Measurements from ENCODE around the gene SRSF3.
"Not testable (repeated sequence)": the region's sequence is repeated elsewhere in the genome, so short reads cannot be mapped to it uniquely, and the experiment has no call there.

The SRSF3 gene

DNA sequence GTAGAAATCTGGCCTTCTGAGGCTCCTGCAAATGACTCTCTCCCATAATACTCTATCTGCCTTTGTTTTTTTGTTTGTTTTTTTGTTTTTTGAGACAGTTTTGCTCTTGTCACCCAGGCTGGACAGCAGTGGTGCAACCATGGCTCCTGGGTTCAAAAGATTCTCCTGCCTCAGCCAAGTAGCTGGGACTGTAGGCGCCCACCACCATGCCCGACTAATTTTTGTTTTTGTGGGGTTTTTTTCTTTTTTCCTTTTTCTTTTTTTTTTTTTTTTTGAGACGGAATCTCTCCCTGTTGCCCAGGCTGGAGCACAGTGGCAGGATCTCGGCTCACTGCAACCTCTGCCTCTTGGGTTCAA, 30.3 kb upstream of the SRSF3 start:
- no peak for DNase-seq (ENCODE audit: low spot score)
- H3K4me3 ChIP-seq, result no peak overlapping the region
- TF ChIP-seq CTCF (IDR thresholded peaks at IDR 0.05), result no peak
- no peak overlapping the region for H3K27ac ChIP-seq

DNA sequence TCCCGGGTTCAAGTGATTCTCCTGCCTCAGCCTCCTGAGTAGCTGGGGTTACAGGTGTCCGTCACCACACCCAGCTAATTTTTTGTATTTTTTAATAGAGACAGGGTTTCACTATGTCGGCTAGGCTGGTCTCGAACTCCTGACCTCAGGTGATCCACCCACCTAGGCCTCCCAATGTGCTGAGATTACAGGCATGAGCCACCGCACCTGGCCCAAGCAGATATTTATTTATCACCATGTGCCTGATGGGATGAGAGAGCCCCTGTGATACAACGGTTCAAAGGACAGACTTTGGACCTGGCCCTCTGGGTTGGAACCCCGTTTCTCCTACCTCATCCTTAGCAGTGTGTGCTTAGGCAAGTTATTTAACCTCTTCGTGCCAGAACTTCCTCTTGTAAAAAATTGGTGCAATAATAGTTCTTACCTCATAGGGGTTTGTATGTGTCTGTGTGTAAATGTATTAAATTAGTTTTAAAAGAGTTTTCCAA, 27.7 kb upstream of the SRSF3 start:
- TF ChIP-seq CTCF (IDR thresholded peaks at IDR 0.05), result no peak
- Histone ChIP-seq H3K4me3 (no peak overlapping the region), H3K27ac (no peak overlapping the region)
- no peak for DNase-seq (ENCODE audit: low spot score)

DNA sequence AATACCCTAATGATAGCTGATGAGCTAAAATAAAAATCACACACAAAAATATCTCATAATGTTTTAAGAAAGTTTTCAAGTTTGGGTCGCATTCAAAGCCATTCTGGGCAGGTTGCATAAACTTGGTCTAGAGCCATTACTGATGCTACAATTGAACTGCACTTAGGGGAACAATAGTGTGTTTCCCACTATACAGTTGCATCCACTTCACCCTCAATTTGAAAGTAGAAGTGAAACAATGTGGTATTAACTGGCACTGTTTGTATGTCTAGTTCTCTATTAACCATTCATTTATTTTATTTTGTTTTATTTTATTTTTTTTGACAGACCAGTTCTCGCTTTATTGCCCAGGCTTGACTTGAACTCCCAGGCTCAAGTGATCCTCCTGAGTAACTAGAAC, 23.9 kb upstream of the SRSF3 start:
- DNase-seq (ENCODE audit: low spot score), result no peak
- no peak overlapping the region for H3K27ac ChIP-seq
- no peak for TF ChIP-seq CTCF (IDR thresholded peaks at IDR 0.05)
- no peak overlapping the region for H3K4me3 ChIP-seq

DNA sequence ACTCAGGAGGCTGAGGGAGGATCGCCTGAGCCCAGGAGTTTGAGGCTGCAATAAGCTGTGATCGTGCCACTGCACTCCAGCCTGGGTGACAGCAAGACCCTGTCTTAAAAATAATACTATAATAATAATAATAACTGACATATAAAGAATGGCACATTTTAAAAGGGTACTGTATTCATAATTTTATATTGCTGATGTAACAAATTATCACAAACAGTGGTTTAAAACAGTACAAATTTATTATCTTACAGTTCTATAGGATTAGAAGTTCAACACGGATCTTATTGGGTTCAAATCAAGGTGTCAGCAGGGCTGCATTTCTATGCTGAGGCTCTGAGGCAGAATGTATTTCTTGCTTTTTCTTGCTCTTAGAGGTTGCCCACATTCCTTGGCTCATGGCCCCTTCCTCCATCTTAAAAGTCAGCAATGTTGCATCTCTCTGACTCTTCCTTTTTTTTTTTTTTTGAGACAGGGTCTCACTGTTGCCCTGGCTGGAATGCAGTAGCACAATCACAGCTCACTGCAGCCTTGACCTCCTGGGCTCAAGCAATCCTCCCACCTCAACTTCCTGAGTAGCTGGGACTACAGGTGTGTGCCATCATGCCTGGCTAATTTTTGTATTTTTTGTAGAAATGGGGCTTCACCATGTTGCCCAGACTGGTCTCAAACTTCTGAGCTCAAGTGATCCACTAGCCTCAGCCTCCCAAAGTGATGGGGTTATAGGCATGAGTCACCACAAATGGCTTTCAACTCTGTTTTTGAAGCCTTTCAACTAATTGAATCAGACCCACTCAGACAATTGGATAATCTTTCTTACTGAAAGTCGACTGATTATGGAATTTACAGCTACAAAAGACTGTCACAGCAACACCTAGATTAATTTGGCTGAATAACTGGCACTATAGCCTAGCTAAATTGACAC, 22.8 kb upstream of the SRSF3 start:
- no peak for DNase-seq (ENCODE audit: low spot score)
- Histone ChIP-seq H3K27ac (no peak overlapping the region), H3K4me3 (no peak overlapping the region)
- no peak for TF ChIP-seq CTCF (IDR thresholded peaks at IDR 0.05)

DNA sequence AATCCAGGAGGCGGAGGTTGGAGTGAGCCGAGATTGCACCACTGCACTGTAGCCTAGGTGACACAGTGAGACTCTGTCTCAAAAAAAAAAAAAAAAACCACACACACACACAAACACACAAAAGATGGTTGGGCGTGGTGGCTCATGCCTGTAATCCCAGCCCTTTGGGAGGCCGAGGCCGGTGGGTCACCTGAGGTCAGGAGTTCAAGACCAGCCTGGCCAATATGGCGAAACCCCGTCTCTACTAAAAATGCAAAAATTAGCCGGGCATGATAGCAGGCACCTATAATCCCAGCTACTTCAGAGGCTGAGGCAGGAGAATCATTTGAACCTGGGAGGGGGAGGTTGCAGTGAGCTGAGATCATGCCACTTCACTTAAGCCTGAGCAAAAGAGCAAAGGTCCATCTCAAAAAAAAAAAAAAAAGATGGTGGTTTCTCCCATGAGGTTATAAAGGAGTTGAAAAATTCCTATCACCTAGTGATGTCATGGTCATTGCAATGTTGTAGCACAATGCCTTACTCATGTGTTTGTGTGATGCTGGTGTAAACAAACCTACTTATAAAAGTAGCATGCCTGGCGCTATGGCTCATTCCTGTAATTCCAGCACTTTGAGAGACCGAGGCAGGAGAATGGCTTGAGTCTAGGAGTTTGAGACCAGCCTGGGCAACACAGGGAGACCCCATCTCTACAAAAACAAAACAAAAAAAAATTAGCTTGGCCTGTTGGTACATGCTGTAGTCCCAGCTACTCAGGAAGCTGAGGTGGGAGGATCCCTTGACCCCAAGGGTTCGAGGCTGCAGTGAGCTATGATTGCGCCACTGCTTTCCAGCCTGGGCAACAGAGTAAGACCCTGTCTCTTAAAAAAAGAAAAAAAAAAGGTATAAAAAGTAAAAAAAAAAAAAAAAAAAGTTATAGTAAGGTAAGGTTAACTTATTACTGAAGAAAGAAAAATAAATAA, 21.5 kb upstream of the SRSF3 start:
- DNase-seq (ENCODE audit: low spot score); H3K4me3 ChIP-seq; H3K27ac ChIP-seq: not testable (repeated sequence)

- no peak for TF ChIP-seq CTCF (IDR thresholded peaks at IDR 0.05)
- no peak for DNase-seq (ENCODE audit: low spot score)
- no peak overlapping the region for H3K4me3 ChIP-seq
- no peak overlapping the region for H3K27ac ChIP-seq
Measured at GRCh38 chr6:36574679-36575078, 19.5 kb upstream of the SRSF3 start.

GRCh38 chr6:36576578-36576977, 17.6 kb upstream of the SRSF3 start:
- no peak for TF ChIP-seq CTCF (IDR thresholded peaks at IDR 0.05)
- no peak for DNase-seq (ENCODE audit: low spot score)
- no peak overlapping the region for H3K27ac ChIP-seq
- no peak overlapping the region for H3K4me3 ChIP-seq
